ENCODE data around the gene SUMF2. TPM values are rescaled to one million over a fixed set of nuclear protein-coding genes. Genes with fewer than 3 reads are reported as not detected.

SUMF2 gene
- total and polyA plus RNA-seq, 2 of the 4 experiments (the other 2 are of a cell fraction): 86.2 to 97.3 TPM

- in situ Hi-C loops (cut with MboI; ENCODE audit: low sequenced_read_pairs) (no loop called here), intact Hi-C loops (cut with micrococcal nuclease) (no loop called here), dilution Hi-C loops (cut with HindIII; ENCODE audit: low sequenced_read_pairs, unreplicated experiment) (no loop called here)
- Histone ChIP-seq H3K9me3 (ENCODE audit: control insufficient read depth, insufficient read depth, low read length) (no peaks in the 10 kb centered on the region), H3K9ac (ENCODE audit: low read depth, low read length) (peak overlapping the region; percentile 84), H3K14ac (replicated peaks; ENCODE audit: low read depth, low read length) (peak overlapping the region; percentile 59), H3K4ac (ENCODE audit: low read depth, low read length) (peak overlapping the region; percentile 76; the same call in 1 of the 2 replicates), H3K4me2 (ENCODE audit: low read depth, low read length) (peak overlapping the region; percentile 93), H4K8ac (ENCODE audit: low read depth in 2 of 2, low read length in 2 of 2) (peak overlapping the region; percentile 35 to 79; a peak in 3 of 4 replicates), H2BK20ac (ENCODE audit: low read depth, low read length) (no peak overlapping the region), H3K18ac (ENCODE audit: low read depth, low read length) (no peak overlapping the region), H3K36me3 (ENCODE audit: control insufficient read depth, insufficient read depth, low read length) (peaks cover 19% of the 10 kb centered on the region), H3K23ac (ENCODE audit: low read depth, low read length) (peak overlapping the region; percentile 26; the same call in 1 of the 2 replicates), H3K27me3 (ENCODE audit: control insufficient read depth, insufficient read depth, low read length) (no peaks in the 10 kb centered on the region), H3K4me1 (ENCODE audit: control insufficient read depth, insufficient read depth, low read length) (no peaks in the 10 kb centered on the region), H4K20me1 (ENCODE audit: insufficient read depth, low read length) (peaks cover 17% of the 10 kb centered on the region), H3K4me3 (ENCODE audit: insufficient read depth, low read depth, low read length) (peak overlapping the region; percentile 70), H2BK5ac (ENCODE audit: low read depth, low read length, poor library complexity, severe bottlenecking) (peak overlapping the region; percentile 60), H3K79me1 (ENCODE audit: low read depth in 1 of 2, low read length in 2 of 2) (peaks cover 0 to 23% of the 10 kb centered on the region in 2 experiments; a peak in 2 of 4 replicates), H2BK15ac (ENCODE audit: low read depth, low read length) (no peak overlapping the region), H4K5ac (ENCODE audit: low read depth, low read length) (no peak overlapping the region; the same call in 1 of the 2 replicates), H3K27ac (ENCODE audit: insufficient read depth, low read length) (peak overlapping the region; percentile 3; the same call in 1 of the 2 replicates), H2AK9ac (replicated peaks; ENCODE audit: low read depth, low read length, poor library complexity) (peak overlapping the region; percentile 80), H4K91ac (ENCODE audit: insufficient read depth, low read depth, low read length) (no peak overlapping the region), H2BK120ac (ENCODE audit: low read depth, low read length) (no peak overlapping the region), H2AK5ac (ENCODE audit: low read depth, low read length) (no peak overlapping the region), H2AFZ (replicated peaks; ENCODE audit: low read length, poor library complexity) (peak overlapping the region; percentile 8), H3K9me1 (ENCODE audit: insufficient read depth, low read length) (no peaks in the 10 kb centered on the region), H3K56ac (ENCODE audit: extremely low read depth, insufficient read depth, low read length) (peak overlapping the region; percentile 81)
- WGBS, 2 experiments (ENCODE audit: extremely low coverage in 2 of 2, insufficient read length in 1 of 2): 0% methylated on average over 1 of the region's 6 CpGs; no CpG with 5 or more reads in 1 of the 2 experiments
- ChIA-PET CTCF (interaction anchor here (0.6 to 1.0 kb wide), 2 partner anchors 26 to 1161 kb away, joined by 3 to 4 read pairs; no protein-coding TSS in a partner anchor), POLR2A (ENCODE audit: unreplicated experiment) (no interaction called here)
- peak; percentile 31; the same call in 1 of the 2 replicates for TF ChIP-seq FOS (IDR thresholded peaks at IDR 0.05; ENCODE audit: low read depth, low read length)
- no peak for TF ChIP-seq RCOR1 (IDR thresholded peaks at IDR 0.05; ENCODE audit: insufficient replicate concordance, low read length)
- TF ChIP-seq POLR2A (IDR thresholded peaks at IDR 0.05; ENCODE audit: low read depth, low read length): no peak; the same call in none of the 2 replicates
- TF ChIP-seq CEBPB (IDR thresholded peaks at IDR 0.05; ENCODE audit: low read depth, low read length): peak; percentile 59
- no peak for TF ChIP-seq BHLHE40 (IDR thresholded peaks at IDR 0.05; ENCODE audit: low read depth, low read length)
- DNase-seq (peak; percentile 94), ATAC-seq (ENCODE audit: low read depth) (peak; percentile 39)
- BruUV-seq (replicated peaks): no TSS peak
Observed at GRCh38 chr7:56105508-56105907, 41.4 kb downstream of the SUMF2 start.
